PC-3 (cell line): ENCODE measurements around the gene ASPDH. TPM values are rescaled to one million over a fixed set of nuclear protein-coding genes. Genes with fewer than 3 reads are reported as not detected.

Experiments
- ATAC-seq: fragments of 200-7000 bp; cut with Tn5 transposase; 2 replicates; pipeline ENCODE4 v1.9.1; 2020; ENCODE audit warnings: mild to moderate bottlenecking, moderate library complexity
- BruUV-seq: library from RNA; stranded (reverse); fragments of 400-500 nt; replicated peaks from 2 replicates; lab custom pipeline; 2021; lab: Mats Ljungman, UMichigan
- CTCF ChIA-PET: fragments of 300-600 bp; sonication (Branson Sonifier 250); formaldehyde crosslinking; loops from one replicate; lab custom pipeline; 2022; ENCODE audit warnings: antibody characterized with exemption; lab: Charles Lee
- POLR2A ChIA-PET: fragments of 300-600 bp; sonication (Branson Sonifier 250); formaldehyde crosslinking; loops from one replicate; lab custom pipeline; 2022; ENCODE audit warnings: antibody characterized with exemption; ENCODE audit not compliant: unreplicated experiment; lab: Charles Lee
- DNase-seq: peaks from one replicate; pipeline ENCODE4 v3.0.0-alpha.2; 2015
- H2AFZ ChIP-seq: fragments of 300-600 bp; sonication (generic); 2 replicates; pipeline ENCODE4 v1.6.0; 2016; ENCODE audit warnings: antibody characterized with exemption, low read length
- H3F3A ChIP-seq: fragments of 300-600 bp; sonication (generic); one replicate; pipeline ENCODE4 v1.6.0; 2017; ENCODE audit warnings: antibody characterized with exemption, low read length, control low read depth, mild to moderate bottlenecking; ENCODE audit not compliant: unreplicated experiment
- H3K27ac ChIP-seq: fragments of 300-600 bp; sonication (generic); 2 replicates; pipeline ENCODE4 v1.5.1; 2016; ENCODE audit warnings: mild to moderate bottlenecking, low read length
- H3K27me3 ChIP-seq: fragments of 300-600 bp; sonication (generic); 2 replicates; pipeline ENCODE4 v1.6.1; 2016; ENCODE audit warnings: low read length, mixed read lengths
- H3K36me3 ChIP-seq: fragments of 300-600 bp; sonication (generic); 2 replicates; pipeline ENCODE4 v1.6.1; 2016; ENCODE audit warnings: low read depth, mixed run types, low read length, mixed read lengths
- H3K4me1 ChIP-seq: fragments of 300-600 bp; sonication (generic); 2 replicates; pipeline ENCODE4 v1.5.1; 2016; ENCODE audit warnings: low read length; ENCODE audit not compliant: insufficient read depth
- H3K4me2 ChIP-seq: fragments of 300-600 bp; sonication (generic); 2 replicates; pipeline ENCODE4 v1.6.0; 2016; ENCODE audit warnings: low read length
- H3K4me3 ChIP-seq: fragments of 300-600 bp; sonication (generic); 2 replicates; pipeline ENCODE4 v1.5.1; 2016; ENCODE audit warnings: mild to moderate bottlenecking, low read length, mixed read lengths
- H3K79me2 ChIP-seq: fragments of 300-600 bp; sonication (generic); 2 replicates; pipeline ENCODE4 v1.6.1; 2017; ENCODE audit warnings: low read length, mixed read lengths
- H3K9ac ChIP-seq: fragments of 300-600 bp; sonication (generic); 2 replicates; pipeline ENCODE4 v1.6.0; 2016; ENCODE audit warnings: mild to moderate bottlenecking, low read length
- H3K9me2 ChIP-seq: fragments of 300-600 bp; sonication (generic); replicated peaks from 2 replicates; pipeline ENCODE4 v1.6.1; 2016; ENCODE audit warnings: mixed run types, low read length, mixed read lengths
- H3K9me3 ChIP-seq: fragments of 300-600 bp; sonication (generic); 2 replicates; pipeline ENCODE4 v1.6.1; 2016; ENCODE audit warnings: low read length, mixed read lengths
- H4K20me1 ChIP-seq: fragments of 300-600 bp; sonication (generic); 2 replicates; pipeline ENCODE4 v1.6.1; 2016; ENCODE audit warnings: low read length, mixed read lengths
- EZH2 ChIP-seq: fragments of 300-600 bp; sonication (generic); IDR thresholded peaks from one replicate; pipeline ENCODE4 v1.6.1; 2017; ENCODE audit warnings: antibody characterized with exemption, mild to moderate bottlenecking, low read length; ENCODE audit not compliant: unreplicated experiment
- EZH2phosphoT487 ChIP-seq: fragments of 300-600 bp; sonication (generic); IDR thresholded peaks from 2 replicates; pipeline ENCODE4 v1.6.1; 2018; ENCODE audit warnings: mild to moderate bottlenecking, antibody characterized with exemption, low read length, borderline replicate concordance
- intact Hi-C: fragments of 100-400 bp; cut with micrococcal nuclease; formaldehyde crosslinking; loops from 2 replicates; pipeline ENCODE4 v1.9.0; 2023
- total RNA-seq: library from RNA; depleted of rRNA; stranded (reverse); fragments of >200 nt; gene quantifications from 2 replicates; pipeline ENCODE4 v1.2.3, GENCODE V29; 2014
- TF ChIP-seq, protein P1 (sequence below): fragments of 300-600 bp; sonication (generic); conservative IDR thresholded peaks from 2 replicates; pipeline ENCODE4 v1.5.1; 2017; ENCODE audit warnings: antibody characterized with exemption, low read depth, mild to moderate bottlenecking, low read length

ASPDH gene
- total RNA-seq, 1 experiment from 2014 or later: not detected

DNA sequence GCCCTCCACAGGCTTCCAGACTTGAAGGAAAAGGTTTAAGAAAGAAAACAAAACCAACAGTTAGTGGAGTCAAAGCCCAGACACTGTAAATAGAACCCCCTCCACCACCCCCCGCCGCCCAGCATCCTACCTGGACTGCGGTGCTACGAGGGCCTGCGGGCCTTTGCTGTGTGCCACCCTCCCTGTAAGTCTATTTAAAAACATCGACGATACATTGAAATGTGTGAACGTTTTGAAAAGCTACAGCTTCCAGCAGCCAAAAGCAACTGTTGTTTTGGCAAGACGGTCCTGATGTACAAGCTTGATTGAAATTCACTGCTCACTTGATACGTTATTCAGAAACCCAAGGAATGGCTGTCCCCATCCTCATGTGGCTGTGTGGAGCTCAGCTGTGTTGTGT is 30.8 kb downstream of the ASPDH start:
- H3K4me1 ChIP-seq: no peaks in the 10 kb centered on the region; the same call in 1 of the 2 replicates
- intact Hi-C loops: no loop called here
- H3K4me2 ChIP-seq: no peak overlapping the region
- ChIA-PET POLR2A (no interaction called here), CTCF (interaction anchor here (0.5 kb wide), 1 partner anchor 68 kb away, joined by 7 read pairs; no protein-coding TSS in a partner anchor)
- no peaks in the 10 kb centered on the region for H3F3A ChIP-seq
- no peak overlapping the region for H3K9ac ChIP-seq
- no peak for ATAC-seq
- no peak for DNase-seq
- no peaks in the 10 kb centered on the region for H3K9me2 ChIP-seq
- H3K27me3 ChIP-seq: no peaks in the 10 kb centered on the region
- peaks cover 9% of the 10 kb centered on the region for H3K9me3 ChIP-seq
- TF ChIP-seq, protein P1, sequence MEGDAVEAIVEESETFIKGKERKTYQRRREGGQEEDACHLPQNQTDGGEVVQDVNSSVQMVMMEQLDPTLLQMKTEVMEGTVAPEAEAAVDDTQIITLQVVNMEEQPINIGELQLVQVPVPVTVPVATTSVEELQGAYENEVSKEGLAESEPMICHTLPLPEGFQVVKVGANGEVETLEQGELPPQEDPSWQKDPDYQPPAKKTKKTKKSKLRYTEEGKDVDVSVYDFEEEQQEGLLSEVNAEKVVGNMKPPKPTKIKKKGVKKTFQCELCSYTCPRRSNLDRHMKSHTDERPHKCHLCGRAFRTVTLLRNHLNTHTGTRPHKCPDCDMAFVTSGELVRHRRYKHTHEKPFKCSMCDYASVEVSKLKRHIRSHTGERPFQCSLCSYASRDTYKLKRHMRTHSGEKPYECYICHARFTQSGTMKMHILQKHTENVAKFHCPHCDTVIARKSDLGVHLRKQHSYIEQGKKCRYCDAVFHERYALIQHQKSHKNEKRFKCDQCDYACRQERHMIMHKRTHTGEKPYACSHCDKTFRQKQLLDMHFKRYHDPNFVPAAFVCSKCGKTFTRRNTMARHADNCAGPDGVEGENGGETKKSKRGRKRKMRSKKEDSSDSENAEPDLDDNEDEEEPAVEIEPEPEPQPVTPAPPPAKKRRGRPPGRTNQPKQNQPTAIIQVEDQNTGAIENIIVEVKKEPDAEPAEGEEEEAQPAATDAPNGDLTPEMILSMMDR: no peak
- TF ChIP-seq EZH2: no peak
- TF ChIP-seq EZH2phosphoT487: no peak
- no peak overlapping the region for H3K4me3 ChIP-seq
- peaks cover 11% of the 10 kb centered on the region; the same call in 1 of the 2 replicates for H4K20me1 ChIP-seq
- H3K27ac ChIP-seq: no peak overlapping the region
- no peak overlapping the region for H2AFZ ChIP-seq
- H3K79me2 ChIP-seq: peaks cover 20% of the 10 kb centered on the region
- BruUV-seq: TSS peak; percentile 50
- H3K36me3 ChIP-seq: peaks cover 61% of the 10 kb centered on the region

DNA sequence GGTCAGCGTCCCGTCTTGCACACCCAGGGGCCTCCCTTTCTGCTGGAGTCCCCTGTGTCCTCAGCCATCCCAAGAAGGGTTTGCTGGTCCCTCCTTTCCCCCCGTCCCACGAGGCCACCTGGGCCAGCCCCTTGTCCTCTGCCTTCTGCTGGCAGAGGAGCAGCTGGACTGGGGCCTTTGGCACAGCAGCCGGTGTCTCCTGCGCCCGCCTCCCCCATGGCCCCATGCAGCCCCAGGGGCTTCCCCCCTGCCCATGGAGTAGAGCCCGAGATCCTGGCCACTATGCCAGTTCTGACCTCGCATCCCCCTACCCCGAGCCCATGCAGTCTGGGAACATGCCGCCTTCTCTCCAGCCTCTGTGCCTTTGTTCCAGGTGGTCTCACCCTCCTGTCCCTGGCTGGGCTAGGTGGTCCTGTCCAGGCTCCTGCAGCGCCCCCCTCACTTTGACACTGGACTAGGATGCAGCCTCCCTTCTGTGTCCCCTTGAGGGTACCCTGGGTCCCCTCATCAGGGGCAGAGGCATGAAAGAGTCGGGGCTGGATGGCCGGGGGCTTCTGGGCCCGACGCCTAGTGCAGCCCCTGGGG is 31.4 kb downstream of the ASPDH start:
- H3K4me3 ChIP-seq: no peak overlapping the region
- no peaks in the 10 kb centered on the region for H3F3A ChIP-seq
- H3K79me2 ChIP-seq: peaks cover 25% of the 10 kb centered on the region
- no peak overlapping the region for H3K4me2 ChIP-seq
- no peak overlapping the region for H2AFZ ChIP-seq
- ATAC-seq (no peak), DNase-seq (no peak)
- BruUV-seq: no TSS peak
- peaks cover 17% of the 10 kb centered on the region for H4K20me1 ChIP-seq
- no peaks in the 10 kb centered on the region for H3K27me3 ChIP-seq
- ChIA-PET CTCF (interaction anchor here (0.5 kb wide), 1 partner anchor 67 kb away, joined by 7 read pairs; no protein-coding TSS in a partner anchor), POLR2A (no interaction called here)
- TF ChIP-seq EZH2phosphoT487 (no peak), EZH2 (no peak)
- TF ChIP-seq, protein P1: no peak
- H3K9me2 ChIP-seq: no peaks in the 10 kb centered on the region
- H3K4me1 ChIP-seq: peaks cover 5% of the 10 kb centered on the region
- intact Hi-C loops: no loop called here
- peaks cover 61% of the 10 kb centered on the region for H3K36me3 ChIP-seq
- H3K9me3 ChIP-seq: peaks cover 9% of the 10 kb centered on the region
- H3K27ac ChIP-seq: no peak overlapping the region
- H3K9ac ChIP-seq: no peak overlapping the region
